GM21825 (cell line): Measurements from ENCODE around the gene OOSP4B.
"Not testable (repeated sequence)": the region's sequence is repeated elsewhere in the genome, so short reads cannot be mapped to it uniquely, and the experiment has no call there.

ENCODE experiments used
- ATAC-seq: cut with Tn5 transposase; IDR thresholded peaks from one replicate; pipeline ENCODE4 v1.9.1; 2021; ENCODE audit warnings: mild to moderate bottlenecking, moderate library complexity; ENCODE audit not compliant: unreplicated experiment

Gene OOSP4B

DNA sequence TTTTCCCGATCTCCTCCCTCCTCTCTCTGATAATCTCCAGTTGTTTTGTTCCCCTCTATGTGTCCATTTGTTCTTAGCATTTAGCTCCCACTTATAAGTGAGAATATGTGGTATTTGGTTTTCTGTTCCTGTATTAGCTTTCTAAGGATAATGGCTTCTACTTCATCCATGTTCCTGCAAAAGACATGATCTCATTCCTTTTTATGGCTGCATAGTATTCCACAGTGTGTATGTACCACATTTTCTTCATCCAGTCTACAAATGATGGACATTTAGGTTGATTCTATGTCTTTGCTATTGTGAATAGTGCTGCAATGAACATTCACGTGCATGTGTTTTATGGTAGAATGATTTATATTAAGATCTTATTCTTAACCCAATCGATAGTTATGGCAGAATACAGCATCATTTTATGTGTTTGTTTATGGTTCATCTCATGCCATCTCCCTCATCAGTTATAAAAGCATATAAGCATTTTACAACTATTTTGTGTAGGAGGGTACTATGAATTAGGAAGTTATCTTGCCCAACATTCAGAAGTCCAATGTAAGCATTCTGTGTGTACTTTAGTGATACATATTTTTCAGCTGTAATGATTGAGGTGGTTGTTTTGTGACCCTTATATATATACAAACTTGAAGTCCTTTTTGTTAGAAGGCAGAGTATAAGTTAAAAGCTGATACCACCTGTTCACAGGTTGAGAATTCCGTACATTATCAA is 42.7 kb downstream of the OOSP4B start:
- ATAC-seq = no peak

DNA sequence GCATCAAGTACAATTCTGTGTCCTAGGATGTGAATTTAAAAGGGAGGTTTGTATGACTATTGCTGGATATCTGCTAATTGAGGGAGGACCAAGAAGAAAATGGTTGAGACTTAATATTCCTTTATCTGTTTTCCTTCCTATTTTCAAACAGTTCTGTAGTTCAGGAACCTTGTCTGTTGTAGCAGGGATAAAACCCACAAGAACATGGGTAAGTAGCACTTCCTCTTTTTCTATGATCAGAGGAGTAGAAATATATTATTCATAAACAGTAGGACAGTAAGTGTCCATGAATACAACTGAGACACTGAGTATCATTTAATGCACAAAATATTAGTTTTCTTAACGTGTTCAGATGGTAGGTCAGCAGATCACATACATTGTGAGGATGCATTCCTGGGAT is 47.1 kb downstream of the OOSP4B start:
- no peak for ATAC-seq

DNA sequence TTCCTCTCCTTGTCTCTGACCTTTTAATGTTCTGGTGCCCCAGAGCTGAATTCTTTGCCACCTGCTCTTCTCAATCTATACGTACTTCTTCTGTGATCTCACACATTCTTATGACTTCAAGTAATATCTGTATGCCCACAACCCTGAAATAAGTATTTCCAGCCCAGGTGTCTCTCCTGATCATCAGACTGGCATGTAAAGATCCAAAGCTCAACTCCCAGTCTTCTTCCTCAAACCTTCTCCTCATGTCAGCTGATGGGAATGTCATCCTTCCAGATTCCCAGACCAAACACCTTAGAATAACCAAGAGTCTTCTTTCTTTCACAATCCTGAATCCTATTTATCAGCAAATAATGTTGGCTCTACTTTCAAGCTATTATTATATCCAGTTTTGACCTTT is 48.8 kb downstream of the OOSP4B start:
- no peak for ATAC-seq

DNA sequence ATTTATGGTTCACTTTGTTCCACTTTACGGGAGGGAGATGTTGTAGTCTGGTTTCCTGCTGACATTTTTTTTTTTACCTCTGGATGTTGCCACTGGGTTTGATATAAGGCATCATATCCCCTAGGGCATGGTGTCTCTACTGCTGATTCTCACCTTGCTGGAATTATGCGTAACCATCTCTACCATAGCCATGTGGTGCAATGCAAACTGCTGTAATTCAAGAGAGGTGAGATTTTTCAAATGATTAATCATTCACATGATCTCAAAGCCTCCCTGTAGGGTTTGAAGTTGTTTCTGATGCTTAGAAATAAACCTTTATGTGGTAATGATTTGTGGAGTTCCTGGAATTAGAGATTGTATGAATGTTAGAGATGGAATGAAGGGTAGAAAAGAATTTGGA is 52.5 kb downstream of the OOSP4B start:
- no peak for ATAC-seq

DNA sequence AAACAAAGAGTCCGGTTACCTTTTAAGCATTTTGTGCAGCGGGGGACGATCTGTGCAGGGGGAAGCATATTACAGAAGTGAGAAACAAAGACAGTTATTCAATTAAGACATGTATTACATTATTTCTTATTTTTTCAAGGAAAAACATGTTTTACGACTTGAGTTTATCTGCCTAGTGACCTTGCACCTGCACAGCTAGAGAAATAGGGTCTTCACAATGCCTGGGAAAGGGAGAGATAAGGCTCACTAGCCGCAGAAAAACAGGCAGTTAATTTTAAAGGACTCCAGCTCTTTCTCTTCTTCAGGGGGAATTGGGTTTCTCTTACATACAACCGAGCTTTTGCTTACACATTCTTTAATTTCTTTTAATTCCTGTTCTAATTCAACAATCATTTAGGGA is 54.7 kb downstream of the OOSP4B start:
- ATAC-seq = not testable (repeated sequence)

DNA sequence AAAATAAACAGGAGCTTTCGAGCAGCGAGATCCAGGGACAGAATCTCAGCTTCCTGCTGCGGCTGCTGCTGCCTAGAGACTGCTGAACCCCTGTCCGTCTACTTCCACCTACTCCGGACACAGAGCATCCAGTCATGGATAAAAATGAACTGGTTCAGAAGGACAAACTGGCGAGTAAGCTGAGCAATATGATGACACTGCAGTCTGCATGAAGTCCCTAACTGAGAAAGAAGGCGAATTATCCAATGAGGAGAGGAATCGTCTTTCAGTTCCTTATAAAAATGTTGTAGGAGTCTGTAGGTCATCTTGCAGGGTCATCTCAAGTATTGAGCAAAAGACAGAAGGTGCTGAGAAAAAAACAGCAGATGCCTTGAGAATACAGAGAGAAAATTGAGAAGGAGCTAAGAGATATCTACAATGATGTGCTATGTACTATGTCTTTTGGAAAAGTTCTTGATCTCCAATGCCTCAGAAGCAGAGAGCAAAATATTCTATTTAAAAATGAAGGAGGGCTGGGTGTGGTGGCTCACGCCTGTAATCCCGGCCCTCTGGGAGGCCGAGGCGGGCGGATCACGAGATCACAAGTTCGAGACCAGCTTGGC is 60.3 kb downstream of the OOSP4B start:
- ATAC-seq = no peak

DNA sequence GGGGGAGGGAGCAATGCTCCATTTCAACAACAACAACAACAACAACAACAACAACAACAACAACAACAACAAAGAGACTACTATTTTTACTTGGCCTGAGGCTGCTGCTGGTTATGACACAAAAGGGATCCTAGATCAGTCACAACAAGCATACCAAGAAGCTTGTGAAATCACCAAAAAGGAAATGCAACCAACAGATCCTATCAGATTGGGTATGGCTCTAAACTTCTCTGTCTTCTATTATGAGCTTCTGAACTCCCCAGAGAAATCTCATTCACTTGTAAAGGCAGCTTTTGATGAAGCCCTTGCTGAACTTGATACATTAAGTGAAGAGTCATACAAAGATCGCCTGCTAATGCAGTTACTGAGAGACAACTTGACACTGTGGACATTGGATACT is 61.0 kb downstream of the OOSP4B start:
- ATAC-seq = no peak

DNA sequence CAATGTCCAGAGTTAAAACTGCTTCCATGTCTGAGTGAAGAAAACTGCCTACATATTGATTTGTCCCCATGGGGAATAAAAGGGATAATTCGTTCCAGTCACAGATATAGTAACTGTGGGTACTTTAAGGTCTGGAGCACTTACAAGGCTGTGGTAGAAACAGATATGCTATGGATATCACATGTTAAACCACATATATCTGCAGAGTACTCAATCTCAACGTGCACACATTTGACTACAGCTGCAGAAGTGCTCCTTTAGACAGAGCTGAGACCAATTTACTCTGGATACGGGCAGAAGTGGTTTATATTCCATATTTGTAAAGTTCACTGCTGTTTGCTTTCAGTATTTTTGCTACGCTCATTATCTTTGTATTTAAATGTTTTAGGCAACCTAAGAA is 61.8 kb downstream of the OOSP4B start:
- ATAC-seq = no peak

DNA sequence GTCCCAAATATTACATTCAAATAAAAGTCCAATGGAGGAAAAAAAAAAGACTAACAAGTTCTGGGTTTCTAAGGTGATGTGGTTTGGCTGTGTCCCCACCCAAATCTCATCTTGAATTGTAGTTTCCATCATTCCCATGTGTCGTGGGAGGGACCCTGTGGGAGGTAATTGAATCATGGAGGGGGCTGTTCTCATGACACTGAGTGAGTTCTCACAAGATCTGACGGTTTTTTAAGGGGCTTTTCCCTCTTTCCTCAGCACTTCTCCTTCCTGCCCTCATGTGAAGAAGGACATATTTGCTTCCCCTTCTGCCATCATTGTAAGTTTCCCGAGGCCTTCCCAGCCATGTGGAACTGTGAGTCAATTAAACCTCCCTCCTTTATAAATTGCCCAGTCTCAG is 63.6 kb downstream of the OOSP4B start:
- ATAC-seq = no peak
